WTC11 (cell line): ENCODE measurements around the gene PF4V1.

ENCODE experiments used
- CBFB ChIP-seq: sonication (generic); formaldehyde crosslinking; IDR thresholded peaks from 2 replicates; pipeline ENCODE4 v1.8.1; 2022; ENCODE audit warnings: mild to moderate bottlenecking, low read depth, missing genetic modification reagents
- CTCF ChIP-seq: fragments of 200-600 bp; IDR thresholded peaks from 2 replicates; pipeline ENCODE4 v1.8.0; 2022; ENCODE audit warnings: antibody characterized with exemption
- ESRRA ChIP-seq: sonication (generic); formaldehyde crosslinking; IDR thresholded peaks from 2 replicates; pipeline ENCODE4 v1.8.1; 2022; ENCODE audit warnings: mild to moderate bottlenecking, missing genetic modification reagents, borderline replicate concordance
- FOXP4 ChIP-seq: sonication (generic); formaldehyde crosslinking; IDR thresholded peaks from 2 replicates; pipeline ENCODE4 v1.8.0; 2022; ENCODE audit warnings: mild to moderate bottlenecking, missing genetic modification reagents
- JUN ChIP-seq: sonication (generic); formaldehyde crosslinking; IDR thresholded peaks from 2 replicates; pipeline ENCODE4 v1.8.0; 2023; ENCODE audit warnings: mild to moderate bottlenecking, missing genetic modification reagents
- MAX ChIP-seq: sonication (generic); formaldehyde crosslinking; IDR thresholded peaks from 2 replicates; pipeline ENCODE4 v1.8.0; 2022; ENCODE audit warnings: mild to moderate bottlenecking, missing genetic modification reagents
- PRDM15 ChIP-seq: sonication (generic); formaldehyde crosslinking; IDR thresholded peaks from 2 replicates; pipeline ENCODE4 v1.8.0; 2022; ENCODE audit warnings: missing genetic modification reagents
- SOX15 ChIP-seq: fragments of 250-450 bp; sonication (Bioruptor Pico); IDR thresholded peaks from 2 replicates; pipeline ENCODE4 v1.9.0; 2021; ENCODE audit warnings: mild to moderate bottlenecking
- SP1 ChIP-seq: sonication (generic); formaldehyde crosslinking; conservative IDR thresholded peaks from 2 replicates; pipeline ENCODE4 v1.8.1; 2022; ENCODE audit warnings: missing genetic modification reagents
- TP53 ChIP-seq: sonication (generic); formaldehyde crosslinking; IDR thresholded peaks from 2 replicates; pipeline ENCODE4 v1.8.1; 2023; ENCODE audit warnings: mild to moderate bottlenecking, missing genetic modification reagents
- USF2 ChIP-seq: sonication (generic); formaldehyde crosslinking; IDR thresholded peaks from 2 replicates; pipeline ENCODE4 v1.8.1; 2023; ENCODE audit warnings: mild to moderate bottlenecking, missing genetic modification reagents, moderate library complexity
- ZSCAN18 ChIP-seq: fragments of 250-450 bp; sonication (Bioruptor Pico); IDR thresholded peaks from 2 replicates; pipeline ENCODE4 v2.1.2; 2022; ENCODE audit warnings: mild to moderate bottlenecking, moderate library complexity

- TF ChIP-seq TP53 (CRISPR knock-in tag), result no peak
- no peak for TF ChIP-seq SP1 (CRISPR knock-in tag)
- TF ChIP-seq MAX, result no peak
- TF ChIP-seq CTCF, result no peak
- TF ChIP-seq ZSCAN18, result no peak
- TF ChIP-seq FOXP4, result no peak
- no peak for TF ChIP-seq USF2 (CRISPR knock-in tag)
- no peak for TF ChIP-seq SOX15 (CRISPR knock-in tag)
- TF ChIP-seq CBFB (CRISPR knock-in tag), result no peak
- no peak for TF ChIP-seq JUN (CRISPR knock-in tag)
- no peak for TF ChIP-seq PRDM15 (CRISPR knock-in tag)
- no peak for TF ChIP-seq ESRRA (CRISPR knock-in tag)
These were observed 32.6 kb downstream of the PF4V1 start for GRCh38 chr4:73885574-73886267.
